ENCODE measurements around the gene HEPHL1. TPM values are rescaled to one million over a fixed set of nuclear protein-coding genes. Genes with fewer than 3 reads are reported as not detected.

HEPHL1 gene
- total and polyA plus RNA-seq, 2 donors (not counting 1 experiment from before 2014, with no cell fraction given): not detected

- H3K27ac ChIP-seq (ENCODE audit: insufficient read depth, low read length): no peak overlapping the region
- H4K20me1 ChIP-seq (ENCODE audit: control insufficient read depth, extremely low read depth, insufficient read depth, low read length): no peaks in the 10 kb centered on the region
- H3K27me3 ChIP-seq (ENCODE audit: control insufficient read depth, insufficient read depth, low read length): no peaks in the 10 kb centered on the region
- no peak overlapping the region for H3K4me3 ChIP-seq (replicated peaks in 1 of 4; ENCODE audit: control extremely low read depth in 1 of 4, insufficient read depth in 1 of 4, low read depth in 3 of 4, low read length in 4 of 4)
- TF ChIP-seq, protein P1, sequence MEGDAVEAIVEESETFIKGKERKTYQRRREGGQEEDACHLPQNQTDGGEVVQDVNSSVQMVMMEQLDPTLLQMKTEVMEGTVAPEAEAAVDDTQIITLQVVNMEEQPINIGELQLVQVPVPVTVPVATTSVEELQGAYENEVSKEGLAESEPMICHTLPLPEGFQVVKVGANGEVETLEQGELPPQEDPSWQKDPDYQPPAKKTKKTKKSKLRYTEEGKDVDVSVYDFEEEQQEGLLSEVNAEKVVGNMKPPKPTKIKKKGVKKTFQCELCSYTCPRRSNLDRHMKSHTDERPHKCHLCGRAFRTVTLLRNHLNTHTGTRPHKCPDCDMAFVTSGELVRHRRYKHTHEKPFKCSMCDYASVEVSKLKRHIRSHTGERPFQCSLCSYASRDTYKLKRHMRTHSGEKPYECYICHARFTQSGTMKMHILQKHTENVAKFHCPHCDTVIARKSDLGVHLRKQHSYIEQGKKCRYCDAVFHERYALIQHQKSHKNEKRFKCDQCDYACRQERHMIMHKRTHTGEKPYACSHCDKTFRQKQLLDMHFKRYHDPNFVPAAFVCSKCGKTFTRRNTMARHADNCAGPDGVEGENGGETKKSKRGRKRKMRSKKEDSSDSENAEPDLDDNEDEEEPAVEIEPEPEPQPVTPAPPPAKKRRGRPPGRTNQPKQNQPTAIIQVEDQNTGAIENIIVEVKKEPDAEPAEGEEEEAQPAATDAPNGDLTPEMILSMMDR (conservative IDR thresholded peaks at IDR 0.05 in 1 of 2, IDR thresholded peaks at IDR 0.05 in 1 of 2; ENCODE audit: low read depth in 1 of 2, low read length in 2 of 2): no peak
- no peaks in the 10 kb centered on the region for H3K4me1 ChIP-seq (ENCODE audit: control insufficient read depth, extremely low read depth, insufficient read depth, low read length)
- DNase-seq (ENCODE audit: low read depth in 2 of 2): no peak
- H3K36me3 ChIP-seq (ENCODE audit: control insufficient read depth, insufficient read depth, low read length): no peaks in the 10 kb centered on the region
- H2AFZ ChIP-seq (ENCODE audit: low read length): no peak overlapping the region
- H3K4me2 ChIP-seq (ENCODE audit: extremely low read depth, insufficient read depth, low read length): no peak overlapping the region
- no peak overlapping the region for H3K9ac ChIP-seq (ENCODE audit: insufficient read depth, low read length)
- H3K79me2 ChIP-seq (ENCODE audit: control insufficient read depth, insufficient read depth, low read length): no peaks in the 10 kb centered on the region
- no peaks in the 10 kb centered on the region for H3K9me3 ChIP-seq (ENCODE audit: control insufficient read depth, insufficient read depth, low read depth, low read length)
Observed at GRCh38 chr11:94100253-94100652, 79.1 kb downstream of the HEPHL1 start.

- no peak overlapping the region for H3K4me3 ChIP-seq (replicated peaks in 1 of 4; ENCODE audit: control extremely low read depth in 1 of 4, insufficient read depth in 1 of 4, low read depth in 3 of 4, low read length in 4 of 4)
- no peaks in the 10 kb centered on the region for H3K36me3 ChIP-seq (ENCODE audit: control insufficient read depth, insufficient read depth, low read length)
- H3K4me1 ChIP-seq (ENCODE audit: control insufficient read depth, extremely low read depth, insufficient read depth, low read length): no peaks in the 10 kb centered on the region
- H3K27me3 ChIP-seq (ENCODE audit: control insufficient read depth, insufficient read depth, low read length): no peaks in the 10 kb centered on the region
- H3K27ac ChIP-seq (ENCODE audit: insufficient read depth, low read length): no peak overlapping the region
- H3K9ac ChIP-seq (ENCODE audit: insufficient read depth, low read length): no peak overlapping the region
- no peak overlapping the region for H3K4me2 ChIP-seq (ENCODE audit: extremely low read depth, insufficient read depth, low read length)
- TF ChIP-seq, protein P1 (conservative IDR thresholded peaks at IDR 0.05 in 1 of 2, IDR thresholded peaks at IDR 0.05 in 1 of 2; ENCODE audit: low read depth in 1 of 2, low read length in 2 of 2): no peak
- no peak for TF ChIP-seq EZH2 (IDR thresholded peaks at IDR 0.05; ENCODE audit: low read length, missing control alignments)
- H2AFZ ChIP-seq (ENCODE audit: low read length): no peak overlapping the region
- no peaks in the 10 kb centered on the region for H3K79me2 ChIP-seq (ENCODE audit: control insufficient read depth, insufficient read depth, low read length)
- no peak for DNase-seq (ENCODE audit: low read depth in 2 of 2)
- no peaks in the 10 kb centered on the region for H3K9me3 ChIP-seq (ENCODE audit: control insufficient read depth, insufficient read depth, low read depth, low read length)
- H4K20me1 ChIP-seq (ENCODE audit: control insufficient read depth, extremely low read depth, insufficient read depth, low read length): no peaks in the 10 kb centered on the region
Observed at GRCh38 chr11:94103471-94103870, 82.3 kb downstream of the HEPHL1 start.

GRCh38 chr11:94104734-94105133 lies 83.6 kb downstream of the HEPHL1 start:
- H3K4me1 ChIP-seq (ENCODE audit: control insufficient read depth, extremely low read depth, insufficient read depth, low read length): no peaks in the 10 kb centered on the region
- no peak overlapping the region for H3K9ac ChIP-seq (ENCODE audit: insufficient read depth, low read length)
- H2AFZ ChIP-seq (ENCODE audit: low read length): no peak overlapping the region
- no peaks in the 10 kb centered on the region for H3K36me3 ChIP-seq (ENCODE audit: control insufficient read depth, insufficient read depth, low read length)
- H3K4me3 ChIP-seq (replicated peaks in 1 of 4; ENCODE audit: control extremely low read depth in 1 of 4, insufficient read depth in 1 of 4, low read depth in 3 of 4, low read length in 4 of 4): no peak overlapping the region
- no peak for TF ChIP-seq EZH2 (IDR thresholded peaks at IDR 0.05; ENCODE audit: low read length, missing control alignments)
- TF ChIP-seq, protein P1 (conservative IDR thresholded peaks at IDR 0.05 in 1 of 2, IDR thresholded peaks at IDR 0.05 in 1 of 2; ENCODE audit: low read depth in 1 of 2, low read length in 2 of 2): no peak
- DNase-seq (ENCODE audit: low read depth in 2 of 2): no peak
- H3K9me3 ChIP-seq (ENCODE audit: control insufficient read depth, insufficient read depth, low read depth, low read length): no peaks in the 10 kb centered on the region
- no peak overlapping the region for H3K27ac ChIP-seq (ENCODE audit: insufficient read depth, low read length)
- H3K4me2 ChIP-seq (ENCODE audit: extremely low read depth, insufficient read depth, low read length): no peak overlapping the region
- no peaks in the 10 kb centered on the region for H3K27me3 ChIP-seq (ENCODE audit: control insufficient read depth, insufficient read depth, low read length)
- H4K20me1 ChIP-seq (ENCODE audit: control insufficient read depth, extremely low read depth, insufficient read depth, low read length): no peaks in the 10 kb centered on the region
- H3K79me2 ChIP-seq (ENCODE audit: control insufficient read depth, insufficient read depth, low read length): no peaks in the 10 kb centered on the region
